ENCODE results near the gene SRRM4.
"Not testable (repeated sequence)": the region's sequence is repeated elsewhere in the genome, so short reads cannot be mapped to it uniquely, and the experiment has no call there.

The SRRM4 gene

DNA sequence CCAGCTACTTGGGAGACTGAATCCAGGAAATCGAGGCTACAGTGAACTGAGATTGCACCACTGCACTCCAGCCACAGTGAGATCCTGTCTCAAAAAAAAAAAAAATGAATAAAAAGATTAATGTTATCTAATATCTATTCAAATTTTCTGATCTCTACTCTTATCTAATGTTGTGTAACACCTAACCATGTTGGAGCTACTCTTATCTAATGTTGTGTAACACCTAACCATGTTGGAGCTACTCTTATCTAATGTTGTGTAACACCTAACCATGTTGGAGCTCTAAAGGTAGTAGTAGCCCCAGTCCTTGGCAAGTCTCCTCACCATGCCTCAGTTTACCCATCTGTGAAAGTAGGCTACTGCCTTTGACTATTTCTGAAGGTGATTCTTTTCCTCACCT is 26.9 kb downstream of the SRRM4 start:
- not testable (repeated sequence) for H3K9ac ChIP-seq (ENCODE audit: low read depth in 1 of 2, low read length in 2 of 2); H3K4me3 ChIP-seq (ENCODE audit: low read length in 2 of 2); H3K27ac ChIP-seq (ENCODE audit: low read depth in 2 of 2, low read length in 2 of 2); H3K9me3 ChIP-seq (ENCODE audit: control insufficient read depth in 2 of 2, low read length in 2 of 2); H3K36me3 ChIP-seq (ENCODE audit: control insufficient read depth in 2 of 2, insufficient read depth in 2 of 2, low read length in 2 of 2); H3K4me1 ChIP-seq (ENCODE audit: control insufficient read depth in 2 of 2, insufficient read depth in 2 of 2, low read length in 2 of 2); H3K27me3 ChIP-seq (ENCODE audit: control insufficient read depth in 2 of 2, insufficient read depth in 2 of 2, low read length in 2 of 2)

- H3K27ac ChIP-seq (ENCODE audit: low read depth in 2 of 2, low read length in 2 of 2): no peak overlapping the region
- H3K4me1 ChIP-seq (ENCODE audit: control insufficient read depth in 2 of 2, insufficient read depth in 2 of 2, low read length in 2 of 2): no peaks in the 10 kb centered on the region
- no peaks in the 10 kb centered on the region for H3K36me3 ChIP-seq (ENCODE audit: control insufficient read depth in 2 of 2, insufficient read depth in 2 of 2, low read length in 2 of 2)
- H3K27me3 ChIP-seq (ENCODE audit: control insufficient read depth in 2 of 2, insufficient read depth in 2 of 2, low read length in 2 of 2): peaks cover 2 to 3% of the 10 kb centered on the region in 2 donors
- H3K9ac ChIP-seq (ENCODE audit: low read depth in 1 of 2, low read length in 2 of 2): no peak overlapping the region
- no peaks in the 10 kb centered on the region for H3K9me3 ChIP-seq (ENCODE audit: control insufficient read depth in 2 of 2, low read length in 2 of 2)
- H3K4me3 ChIP-seq (ENCODE audit: low read length in 2 of 2): no peak overlapping the region
Measured at GRCh38 chr12:119008691-119009221, 27.4 kb downstream of the SRRM4 start.

- Histone ChIP-seq H3K4me3 (ENCODE audit: low read length in 2 of 2) (no peak overlapping the region), H3K36me3 (ENCODE audit: control insufficient read depth in 2 of 2, insufficient read depth in 2 of 2, low read length in 2 of 2) (no peaks in the 10 kb centered on the region), H3K27ac (ENCODE audit: low read depth in 2 of 2, low read length in 2 of 2) (no peak overlapping the region), H3K4me1 (ENCODE audit: control insufficient read depth in 2 of 2, insufficient read depth in 2 of 2, low read length in 2 of 2) (no peaks in the 10 kb centered on the region), H3K9ac (ENCODE audit: low read depth in 1 of 2, low read length in 2 of 2) (no peak overlapping the region), H3K9me3 (ENCODE audit: control insufficient read depth in 2 of 2, low read length in 2 of 2) (no peaks in the 10 kb centered on the region), H3K27me3 (ENCODE audit: control insufficient read depth in 2 of 2, insufficient read depth in 2 of 2, low read length in 2 of 2) (peaks cover 2 to 3% of the 10 kb centered on the region in 2 donors)
Measured at GRCh38 chr12:119011231-119011630, 29.9 kb downstream of the SRRM4 start.

- H3K4me3 ChIP-seq (ENCODE audit: low read length in 2 of 2): no peak overlapping the region
- no peaks in the 10 kb centered on the region for H3K4me1 ChIP-seq (ENCODE audit: control insufficient read depth in 2 of 2, insufficient read depth in 2 of 2, low read length in 2 of 2)
- H3K9ac ChIP-seq (ENCODE audit: low read depth in 1 of 2, low read length in 2 of 2): no peak overlapping the region
- no peak overlapping the region for H3K27ac ChIP-seq (ENCODE audit: low read depth in 2 of 2, low read length in 2 of 2)
- H3K27me3 ChIP-seq (ENCODE audit: control insufficient read depth in 2 of 2, insufficient read depth in 2 of 2, low read length in 2 of 2): peaks cover 2 to 3% of the 10 kb centered on the region in 2 donors
- H3K9me3 ChIP-seq (ENCODE audit: control insufficient read depth in 2 of 2, low read length in 2 of 2): no peaks in the 10 kb centered on the region
- no peaks in the 10 kb centered on the region for H3K36me3 ChIP-seq (ENCODE audit: control insufficient read depth in 2 of 2, insufficient read depth in 2 of 2, low read length in 2 of 2)
Measured at GRCh38 chr12:119012179-119012578, 30.8 kb downstream of the SRRM4 start.

- Histone ChIP-seq H3K36me3 (ENCODE audit: control insufficient read depth in 2 of 2, insufficient read depth in 2 of 2, low read length in 2 of 2) (no peaks in the 10 kb centered on the region), H3K27ac (ENCODE audit: low read depth in 2 of 2, low read length in 2 of 2) (no peak overlapping the region), H3K4me3 (ENCODE audit: low read length in 2 of 2) (no peak overlapping the region), H3K9me3 (ENCODE audit: control insufficient read depth in 2 of 2, low read length in 2 of 2) (no peaks in the 10 kb centered on the region), H3K27me3 (ENCODE audit: control insufficient read depth in 2 of 2, insufficient read depth in 2 of 2, low read length in 2 of 2) (peaks cover 2 to 5% of the 10 kb centered on the region in 2 donors), H3K9ac (ENCODE audit: low read depth in 1 of 2, low read length in 2 of 2) (no peak overlapping the region), H3K4me1 (ENCODE audit: control insufficient read depth in 2 of 2, insufficient read depth in 2 of 2, low read length in 2 of 2) (no peaks in the 10 kb centered on the region)
Measured at GRCh38 chr12:119013023-119013422, 31.7 kb downstream of the SRRM4 start.

- Histone ChIP-seq H3K36me3 (ENCODE audit: control insufficient read depth in 2 of 2, insufficient read depth in 2 of 2, low read length in 2 of 2) (no peaks in the 10 kb centered on the region), H3K9me3 (ENCODE audit: control insufficient read depth in 2 of 2, low read length in 2 of 2) (no peaks in the 10 kb centered on the region), H3K4me1 (ENCODE audit: control insufficient read depth in 2 of 2, insufficient read depth in 2 of 2, low read length in 2 of 2) (no peaks in the 10 kb centered on the region), H3K27ac (ENCODE audit: low read depth in 2 of 2, low read length in 2 of 2) (no peak overlapping the region), H3K27me3 (ENCODE audit: control insufficient read depth in 2 of 2, insufficient read depth in 2 of 2, low read length in 2 of 2) (peaks cover 0 to 2% of the 10 kb centered on the region in 2 donors), H3K9ac (ENCODE audit: low read depth in 1 of 2, low read length in 2 of 2) (no peak overlapping the region), H3K4me3 (ENCODE audit: low read length in 2 of 2) (no peak overlapping the region)
Measured at GRCh38 chr12:119014368-119014767, 33.0 kb downstream of the SRRM4 start.

- H3K4me1 ChIP-seq (ENCODE audit: control insufficient read depth in 2 of 2, insufficient read depth in 2 of 2, low read length in 2 of 2): no peaks in the 10 kb centered on the region
- peaks cover 0 to 2% of the 10 kb centered on the region in 2 donors for H3K27me3 ChIP-seq (ENCODE audit: control insufficient read depth in 2 of 2, insufficient read depth in 2 of 2, low read length in 2 of 2)
- no peaks in the 10 kb centered on the region for H3K9me3 ChIP-seq (ENCODE audit: control insufficient read depth in 2 of 2, low read length in 2 of 2)
- H3K4me3 ChIP-seq (ENCODE audit: low read length in 2 of 2): no peak overlapping the region
- no peak overlapping the region for H3K9ac ChIP-seq (ENCODE audit: low read depth in 1 of 2, low read length in 2 of 2)
- no peaks in the 10 kb centered on the region for H3K36me3 ChIP-seq (ENCODE audit: control insufficient read depth in 2 of 2, insufficient read depth in 2 of 2, low read length in 2 of 2)
- H3K27ac ChIP-seq (ENCODE audit: low read depth in 2 of 2, low read length in 2 of 2): no peak overlapping the region
Measured at GRCh38 chr12:119016715-119017114, 35.4 kb downstream of the SRRM4 start.

GRCh38 chr12:119019166-119019565 is 37.8 kb downstream of the SRRM4 start:
- Histone ChIP-seq H3K9ac (ENCODE audit: low read depth in 1 of 2, low read length in 2 of 2) (no peak overlapping the region), H3K27me3 (ENCODE audit: control insufficient read depth in 2 of 2, insufficient read depth in 2 of 2, low read length in 2 of 2) (peaks cover 0 to 2% of the 10 kb centered on the region in 2 donors)

DNA sequence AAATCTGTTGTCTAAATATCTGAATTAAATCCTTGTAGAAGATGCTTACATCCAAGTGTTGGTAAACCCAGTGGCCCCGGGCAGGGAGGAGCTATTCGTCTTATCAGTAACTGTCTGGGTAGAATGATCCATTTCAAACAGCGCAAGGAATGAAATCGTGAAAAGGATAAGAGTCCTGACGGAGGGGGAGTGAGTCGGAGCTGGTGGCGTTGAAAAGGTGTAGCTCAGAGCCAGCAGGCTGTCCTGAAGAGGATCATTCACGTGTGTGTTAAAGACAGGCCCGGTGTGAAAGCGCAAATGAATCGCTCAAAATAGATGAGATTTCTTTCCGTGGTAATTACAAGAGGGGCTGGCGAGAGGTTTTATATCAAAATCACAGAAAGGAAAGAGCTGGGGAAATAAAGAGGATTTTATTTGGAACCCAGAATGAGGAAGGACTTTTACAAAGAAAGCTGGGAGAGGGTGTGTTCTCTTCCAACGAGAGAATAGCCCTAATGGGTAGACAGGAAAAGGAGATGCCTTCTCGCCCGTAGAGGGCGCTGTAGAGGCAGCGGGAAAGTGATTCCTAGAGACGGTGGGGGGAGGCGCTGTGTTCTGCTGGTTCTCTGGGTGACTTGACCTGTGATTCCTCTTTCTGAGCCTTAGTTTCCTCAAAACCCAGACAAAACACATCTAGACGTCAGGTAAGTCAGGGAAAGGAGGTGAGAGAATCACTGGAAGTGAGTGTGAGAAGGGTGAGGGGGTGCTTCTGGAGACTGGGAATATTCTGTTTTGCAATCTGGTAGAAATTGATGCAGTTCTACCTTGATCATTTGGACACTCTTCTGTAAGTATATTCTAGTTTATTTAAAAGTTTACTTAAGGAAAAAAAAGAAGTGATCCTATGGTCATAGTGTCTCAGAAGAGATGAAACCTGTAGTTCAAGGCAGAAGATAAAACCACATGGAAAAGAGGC is 39.3 kb downstream of the SRRM4 start:
- Histone ChIP-seq H3K9me3 (ENCODE audit: control insufficient read depth in 2 of 2, low read length in 2 of 2) (no peaks in the 10 kb centered on the region), H3K27ac (ENCODE audit: low read depth in 2 of 2, low read length in 2 of 2) (no peak overlapping the region), H3K4me1 (ENCODE audit: control insufficient read depth in 2 of 2, insufficient read depth in 2 of 2, low read length in 2 of 2) (no peaks in the 10 kb centered on the region), H3K27me3 (ENCODE audit: control insufficient read depth in 2 of 2, insufficient read depth in 2 of 2, low read length in 2 of 2) (peaks cover 0 to 2% of the 10 kb centered on the region in 2 donors), H3K36me3 (ENCODE audit: control insufficient read depth in 2 of 2, insufficient read depth in 2 of 2, low read length in 2 of 2) (no peaks in the 10 kb centered on the region), H3K9ac (ENCODE audit: low read depth in 1 of 2, low read length in 2 of 2) (no peak overlapping the region), H3K4me3 (ENCODE audit: low read length in 2 of 2) (no peak overlapping the region)

More at GRCh38 chr12:119019166-119019565, 37.8 kb downstream of the SRRM4 start:
- H3K36me3 ChIP-seq (ENCODE audit: control insufficient read depth in 2 of 2, insufficient read depth in 2 of 2, low read length in 2 of 2): no peaks in the 10 kb centered on the region
- H3K4me3 ChIP-seq (ENCODE audit: low read length in 2 of 2): no peak overlapping the region
- no peaks in the 10 kb centered on the region for H3K9me3 ChIP-seq (ENCODE audit: control insufficient read depth in 2 of 2, low read length in 2 of 2)
- no peak overlapping the region for H3K27ac ChIP-seq (ENCODE audit: low read depth in 2 of 2, low read length in 2 of 2)
- no peaks in the 10 kb centered on the region for H3K4me1 ChIP-seq (ENCODE audit: control insufficient read depth in 2 of 2, insufficient read depth in 2 of 2, low read length in 2 of 2)

DNA sequence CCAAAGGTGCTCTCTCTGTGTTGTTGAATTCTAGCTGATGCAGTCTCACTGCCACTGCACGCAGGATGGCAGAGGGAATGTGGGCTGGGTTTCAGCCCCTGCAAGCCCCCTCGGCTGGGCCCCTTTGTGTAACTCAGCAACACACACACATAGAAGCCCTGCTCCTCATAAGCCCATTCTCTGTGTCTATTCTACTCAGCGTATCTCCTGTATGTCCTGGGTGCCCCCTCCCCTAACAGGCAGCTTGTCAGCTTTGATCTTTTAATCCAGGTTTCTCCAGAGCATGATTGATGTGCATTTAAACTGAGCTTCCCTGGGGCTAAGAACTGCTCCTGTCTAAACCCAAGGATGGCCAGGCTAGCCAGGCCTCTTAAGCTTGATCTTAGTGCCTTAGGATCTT is 43.0 kb downstream of the SRRM4 start:
- Histone ChIP-seq H3K36me3 (ENCODE audit: control insufficient read depth in 2 of 2, insufficient read depth in 2 of 2, low read length in 2 of 2) (no peaks in the 10 kb centered on the region), H3K27me3 (ENCODE audit: control insufficient read depth in 2 of 2, insufficient read depth in 2 of 2, low read length in 2 of 2) (no peaks in the 10 kb centered on the region), H3K27ac (ENCODE audit: low read depth in 2 of 2, low read length in 2 of 2) (no peak overlapping the region), H3K4me3 (ENCODE audit: low read length in 2 of 2) (no peak overlapping the region), H3K9ac (ENCODE audit: low read depth in 1 of 2, low read length in 2 of 2) (no peak overlapping the region), H3K9me3 (ENCODE audit: control insufficient read depth in 2 of 2, low read length in 2 of 2) (no peaks in the 10 kb centered on the region), H3K4me1 (ENCODE audit: control insufficient read depth in 2 of 2, insufficient read depth in 2 of 2, low read length in 2 of 2) (no peaks in the 10 kb centered on the region)
